A549 (cell line): ENCODE results near the gene TSPO. TPM values are rescaled to one million over a fixed set of nuclear protein-coding genes. Genes with fewer than 3 reads are reported as not detected.
A peak's percentile ranks its signal among the peaks of the same experiment; 100 is the strongest.
"Not testable (repeated sequence)": the region's sequence is repeated elsewhere in the genome, so short reads cannot be mapped to it uniquely, and the experiment has no call there.

ENCODE experiments used
- ATAC-seq, 2 experiments: fragments of 200-7000 bp in 1 of 2; fragments of >200 bp in 1 of 2; cut with Nextera tagmentation in 1 of 2; cut with Tn5 transposase in 1 of 2; 3 replicates each; pipeline versions ENCODE4 v1.8.0 to v1.9.1; 2018 to 2020; ENCODE audit warnings: mild to moderate bottlenecking in 1 of 2, moderate library complexity in 1 of 2
- CTCF ChIA-PET: fragments of 300-600 bp; sonication (Branson Sonifier 250); formaldehyde crosslinking; extraction: SDS; loops from one replicate; lab custom pipeline; 2021; ENCODE audit warnings: antibody characterized with exemption, inconsistent platforms; lab: Yijun Ruan, JAX
- POLR2A ChIA-PET: fragments of 350-600 bp; formaldehyde crosslinking; extraction: SDS; loops from one replicate; lab custom pipeline; 2021; ENCODE audit warnings: antibody characterized with exemption, inconsistent platforms; lab: Yijun Ruan, JAX
- DNase-seq, 2 experiments: peaks; one replicate each; pipeline versions ENCODE4 v3.0.0 to v3.0.0-alpha.2; 2011 to 2016; ENCODE audit warnings: low read depth in 1 of 2, low spot score in 1 of 2
- FAIRE-seq: peaks from 2 replicates; lab custom pipeline; 2011; peaks lifted over from hg19 to GRCh38; lab: Jason Lieb, UNC
- H3K27ac ChIP-seq, 2 experiments: fragments of >200 bp; sonication (Bioruptor Twin); formaldehyde crosslinking; 3 replicates each; pipeline ENCODE4 v1.5.1; 2016 to 2017
- H3K4me1 ChIP-seq: fragments of >200 bp; sonication (Bioruptor Twin); formaldehyde crosslinking; 3 replicates; pipeline ENCODE4 v1.6.1; 2016
- H3K4me2 ChIP-seq: fragments of >200 bp; sonication (Bioruptor Twin); formaldehyde crosslinking; 3 replicates; pipeline ENCODE4 v1.6.1; 2016
- H3K4me3 ChIP-seq: fragments of >200 bp; sonication (Bioruptor Twin); formaldehyde crosslinking; 3 replicates; pipeline ENCODE4 v1.5.1; 2016
- H3K9me3 ChIP-seq: fragments of >200 bp; sonication (Bioruptor Twin); formaldehyde crosslinking; 3 replicates; pipeline ENCODE4 v1.6.1; 2016
- BHLHE40 ChIP-seq: IDR thresholded peaks from 2 replicates; pipeline ENCODE4 v1.6.1; 2012; ENCODE audit warnings: low read depth, low read length, inconsistent platforms
- CHD4 ChIP-seq: fragments of 200-600 bp; sonication (generic); IDR thresholded peaks from 2 replicates; pipeline ENCODE4 v1.6.1; 2016; ENCODE audit warnings: antibody characterized with exemption, mild to moderate bottlenecking, borderline replicate concordance
- EHF ChIP-seq: fragments of 250-450 bp; sonication (Bioruptor Pico); IDR thresholded peaks from 2 replicates; pipeline ENCODE4 v1.5.0; 2020; ENCODE audit warnings: mild to moderate bottlenecking
- FOSL2 ChIP-seq, 2 experiments: fragments of 450-650 bp in 1 of 2; fragments of >200 bp in 1 of 2; sonication (Bioruptor Twin) in 1 of 2; formaldehyde crosslinking; IDR thresholded peaks; 2 replicates each; pipeline versions ENCODE4 v1.5.0 to v1.6.1; 2016 to 2020; ENCODE audit warnings: mild to moderate bottlenecking in 1 of 2, moderate library complexity in 1 of 2
- KDM1A ChIP-seq: fragments of 200-600 bp; sonication (generic); IDR thresholded peaks from 2 replicates; pipeline ENCODE4 v1.6.1; 2016; ENCODE audit warnings: low read depth, mild to moderate bottlenecking
- MAFK ChIP-seq: fragments of 450-650 bp; IDR thresholded peaks from 2 replicates; pipeline ENCODE4 v1.6.1; 2014; ENCODE audit not compliant: partially characterized antibody
- MAX ChIP-seq: IDR thresholded peaks from 2 replicates; pipeline ENCODE4 v1.6.1; 2012
- PHF8 ChIP-seq: fragments of 200-600 bp; sonication (generic); IDR thresholded peaks from 2 replicates; pipeline ENCODE4 v1.6.1; 2016; ENCODE audit warnings: low read depth, mild to moderate bottlenecking, antibody characterized with exemption, moderate library complexity, borderline replicate concordance
- RAD21 ChIP-seq, 2 experiments: fragments of >200 bp in 1 of 2; sonication (Bioruptor Twin) in 1 of 2; formaldehyde crosslinking in 1 of 2; IDR thresholded peaks in 1 of 2; conservative IDR thresholded peaks in 1 of 2; 2 replicates in 1 of 2; 3 replicates in 1 of 2; pipeline ENCODE4 v1.6.1; 2012 to 2018; ENCODE audit warnings: inconsistent platforms in 1 of 2
- RFX5 ChIP-seq: fragments of 450-650 bp; IDR thresholded peaks from 2 replicates; pipeline ENCODE4 v1.7.1; 2014; ENCODE audit warnings: antibody characterized with exemption, mild to moderate bottlenecking, moderate library complexity
- RNF2 ChIP-seq: fragments of 200-600 bp; sonication (generic); IDR thresholded peaks from 2 replicates; pipeline ENCODE4 v1.6.1; 2016; ENCODE audit warnings: low read depth, mild to moderate bottlenecking, antibody characterized with exemption, moderate library complexity, borderline replicate concordance
- TP53 ChIP-seq: fragments of 250-450 bp; sonication (Bioruptor Pico); IDR thresholded peaks from 2 replicates; pipeline ENCODE4 v1.5.0; 2021; ENCODE audit warnings: mild to moderate bottlenecking, moderate library complexity
- USF2 ChIP-seq: fragments of 450-650 bp; IDR thresholded peaks from 2 replicates; pipeline ENCODE4 v1.6.1; 2014; ENCODE audit warnings: antibody characterized with exemption
- ZFP36 ChIP-seq: fragments of 450-650 bp; IDR thresholded peaks from 2 replicates; pipeline ENCODE4 v1.6.1; 2014; ENCODE audit warnings: borderline replicate concordance; ENCODE audit not compliant: partially characterized antibody
- WGBS: methylation state at CpG from one replicate; pipeline ENCODE4 v1.1.6; 2017; ENCODE audit errors: missing lambda C conversion rate; 5-methylcytosine and 5-hydroxymethylcytosine counted together
- polyA plus RNA-seq, 4 experiments: library from polyadenylated mRNA; depleted of rRNA in 3 of 4; stranded (reverse); fragments of >200 nt; fragmentation: RNase III in 1 of 4; extraction: RNeasy Plus Mini Kit Qiagen cat#74134 plus additional on column Dnase treatment in 1 of 4; gene quantifications; 2 replicates in 3 of 4; 3 replicates in 1 of 4; pipeline ENCODE4 v1.2.3, GENCODE V29; 2011 to 2017
- TF ChIP-seq, protein P1 (sequence below): fragments of 150-350 bp; IDR thresholded peaks from 2 replicates; pipeline ENCODE4 v1.6.1; 2014; ENCODE audit warnings: low read depth, mild to moderate bottlenecking, low read length
- TF ChIP-seq, protein P2 (sequence below): fragments of >200 bp; sonication (Bioruptor Twin); formaldehyde crosslinking; IDR thresholded peaks from 3 replicates; pipeline ENCODE4 v1.6.1; 2016

TSPO gene
- polyA plus RNA-seq, 2 of the 4 experiments (the other 2 are of a cell fraction) = 43.2 to 94.4 TPM

DNA sequence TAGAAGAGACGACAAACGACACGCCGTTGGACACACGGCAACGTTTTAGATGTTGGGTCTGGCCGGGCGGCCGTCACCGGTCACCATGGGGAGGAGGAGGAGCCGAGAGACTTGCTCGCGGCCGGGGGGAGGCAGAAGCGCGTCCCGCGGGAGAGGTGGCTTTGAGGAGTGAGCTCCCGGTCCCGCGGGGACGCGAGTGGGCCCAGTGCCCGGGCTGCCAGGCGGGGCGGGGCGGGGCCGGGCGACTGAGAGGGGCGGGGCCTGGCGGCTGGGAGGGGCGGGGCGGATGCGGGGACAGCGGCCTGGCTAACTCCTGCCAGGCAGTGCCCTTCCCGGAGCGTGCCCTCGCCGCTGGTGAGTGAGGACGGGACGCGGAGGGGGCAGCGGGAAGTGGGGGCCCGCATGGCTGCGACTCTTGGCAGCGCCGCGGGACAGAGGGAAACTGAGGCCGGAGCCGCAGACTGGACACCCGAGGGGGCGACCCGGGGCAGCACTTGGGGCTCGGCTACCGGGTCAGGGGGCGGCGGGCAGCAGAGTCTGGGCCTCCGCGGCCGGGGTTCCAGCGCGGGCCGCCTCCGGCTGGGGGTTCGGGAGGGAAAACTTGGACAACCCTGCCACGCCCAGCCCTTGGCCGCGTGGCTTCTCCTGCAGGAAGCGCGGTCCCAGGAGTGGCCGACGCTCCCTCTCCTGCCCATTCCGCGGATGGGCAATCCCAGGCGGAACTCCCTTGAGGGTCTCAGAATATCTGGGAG is at the start of gene TSPO (continued):
- TF ChIP-seq, protein P1, sequence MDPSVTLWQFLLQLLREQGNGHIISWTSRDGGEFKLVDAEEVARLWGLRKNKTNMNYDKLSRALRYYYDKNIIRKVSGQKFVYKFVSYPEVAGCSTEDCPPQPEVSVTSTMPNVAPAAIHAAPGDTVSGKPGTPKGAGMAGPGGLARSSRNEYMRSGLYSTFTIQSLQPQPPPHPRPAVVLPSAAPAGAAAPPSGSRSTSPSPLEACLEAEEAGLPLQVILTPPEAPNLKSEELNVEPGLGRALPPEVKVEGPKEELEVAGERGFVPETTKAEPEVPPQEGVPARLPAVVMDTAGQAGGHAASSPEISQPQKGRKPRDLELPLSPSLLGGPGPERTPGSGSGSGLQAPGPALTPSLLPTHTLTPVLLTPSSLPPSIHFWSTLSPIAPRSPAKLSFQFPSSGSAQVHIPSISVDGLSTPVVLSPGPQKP = no peak
- TF ChIP-seq CHD4 = no peak

GRCh38 chr22:43104056-43104625 is 47.2 kb upstream of the TSPO start:
- FAIRE-seq; DNase-seq; H3K4me1 ChIP-seq; H3K27ac ChIP-seq; H3K4me2 ChIP-seq; CTCF ChIA-PET; H3K9me3 ChIP-seq; ATAC-seq; H3K4me3 ChIP-seq; TF ChIP-seq FOSL2 (IDR thresholded peaks at IDR 0.05): not testable (repeated sequence)
- POLR2A ChIA-PET = interaction anchor here (0.6 kb wide), 1 partner anchor 45 kb away, joined by 3 read pairs; no protein-coding TSS in a partner anchor
- TF ChIP-seq MAFK = peak; percentile 74
- TF ChIP-seq FOSL2 (CRISPR knock-in tag; IDR thresholded peaks at IDR 0.05) = 0 out of 2 replicates have a peak, but pooled peaks have one; percentile 2
- 0 out of 2 replicates have a peak, but pooled peaks have one; percentile 13 for TF ChIP-seq USF2
- WGBS = 74% methylated on average over 15 of the region's 15 CpGs

GRCh38 chr22:43104950-43105349 is 46.4 kb upstream of the TSPO start:
- POLR2A ChIA-PET, ATAC-seq, CTCF ChIA-PET, H3K27ac ChIP-seq, H3K4me3 ChIP-seq, DNase-seq, FAIRE-seq, H3K9me3 ChIP-seq, H3K4me2 ChIP-seq, H3K4me1 ChIP-seq: not testable (repeated sequence)
- 97% methylated on average over 3 of the region's 3 CpGs for WGBS

DNA sequence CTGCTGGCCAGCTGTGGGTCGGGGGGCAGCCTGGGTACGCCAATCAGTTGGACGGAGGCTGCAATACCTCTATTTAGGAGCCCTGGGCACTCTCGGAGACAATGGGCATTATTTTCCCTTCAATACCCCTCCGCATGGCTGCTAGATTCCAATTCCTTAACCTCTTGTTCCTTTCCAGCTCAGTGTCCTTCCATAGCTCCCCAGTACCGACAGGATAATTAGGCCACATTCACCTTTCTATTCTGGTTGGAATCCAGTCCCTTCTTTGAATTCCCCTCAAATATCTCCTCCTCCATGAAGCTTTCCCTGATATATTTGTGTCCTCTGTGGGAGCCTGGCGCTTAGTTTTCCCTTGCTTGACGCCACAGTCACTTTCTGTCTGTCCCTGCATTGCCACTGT is 45.1 kb upstream of the TSPO start:
- TF ChIP-seq MAX = no peak
- TF ChIP-seq BHLHE40 = no peak
- no peak for TF ChIP-seq ZFP36
- TF ChIP-seq PHF8 = no peak
- TF ChIP-seq TP53 = no peak
- no peak for TF ChIP-seq RNF2
- TF ChIP-seq, protein P2, sequence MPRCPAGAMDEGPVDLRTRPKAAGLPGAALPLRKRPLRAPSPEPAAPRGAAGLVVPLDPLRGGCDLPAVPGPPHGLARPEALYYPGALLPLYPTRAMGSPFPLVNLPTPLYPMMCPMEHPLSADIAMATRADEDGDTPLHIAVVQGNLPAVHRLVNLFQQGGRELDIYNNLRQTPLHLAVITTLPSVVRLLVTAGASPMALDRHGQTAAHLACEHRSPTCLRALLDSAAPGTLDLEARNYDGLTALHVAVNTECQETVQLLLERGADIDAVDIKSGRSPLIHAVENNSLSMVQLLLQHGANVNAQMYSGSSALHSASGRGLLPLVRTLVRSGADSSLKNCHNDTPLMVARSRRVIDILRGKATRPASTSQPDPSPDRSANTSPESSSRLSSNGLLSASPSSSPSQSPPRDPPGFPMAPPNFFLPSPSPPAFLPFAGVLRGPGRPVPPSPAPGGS = no peak
- no peak for TF ChIP-seq RFX5
- TF ChIP-seq RAD21 (conservative IDR thresholded peaks at IDR 0.05 in 1 of 2, IDR thresholded peaks at IDR 0.05 in 1 of 2) = no peak
- no peak for TF ChIP-seq EHF (CRISPR knock-in tag)
- TF ChIP-seq KDM1A = no peak
- no peaks in the 10 kb centered on the region for H3K9me3 ChIP-seq
- DNase-seq (no peak), ATAC-seq (no peak), FAIRE-seq (no peak)
- POLR2A ChIA-PET = no interaction called here
- 0 out of 3 replicates have a peak, but pooled peaks cover 2% of the 10 kb centered on the region for H3K4me1 ChIP-seq
- H3K27ac ChIP-seq = no peak overlapping the region
- no peak overlapping the region for H3K4me3 ChIP-seq
- CTCF ChIA-PET = no interaction called here
- no peak overlapping the region for H3K4me2 ChIP-seq
- 85% methylated on average over 8 of the region's 8 CpGs for WGBS
